PC-9 (cell line): ENCODE measurements around the gene MYO3B.

ENCODE experiments used
- CTCF ChIP-seq: fragments of 200-600 bp; sonication (generic); conservative IDR thresholded peaks from 2 replicates; pipeline ENCODE4 v1.6.1; 2017; ENCODE audit warnings: mixed run types, antibody characterized with exemption, mild to moderate bottlenecking, moderate library complexity
- EZH2 ChIP-seq: fragments of 200-600 bp; sonication (generic); IDR thresholded peaks from 2 replicates; pipeline ENCODE4 v1.8.0; 2017; ENCODE audit warnings: antibody characterized with exemption, low read depth

- no peak for TF ChIP-seq CTCF
- TF ChIP-seq EZH2, result no peak
Measured at GRCh38 chr2:170201734-170202393, 23.9 kb downstream of the MYO3B start.
